Duodenal mucosa (tissue), 2 donors: ENCODE data around the gene TMED10.

Experiments used
- H3K27ac ChIP-seq: one replicate; pipeline ENCODE4 v1.7.0; 2013; ENCODE audit warnings: low read depth, low read length
- H3K27me3 ChIP-seq, 2 donors: one replicate each; pipeline ENCODE4 v1.7.0; 2013; ENCODE audit warnings: low read length in 2 of 2, control low read depth in 1 of 2; ENCODE audit not compliant: insufficient read depth in 2 of 2, control insufficient read depth in 1 of 2
- H3K36me3 ChIP-seq, 2 donors: one replicate each; pipeline ENCODE4 v1.7.0; 2013; ENCODE audit warnings: low read length in 2 of 2, control low read depth in 1 of 2; ENCODE audit not compliant: insufficient read depth in 2 of 2, control insufficient read depth in 1 of 2
- H3K4me1 ChIP-seq, 2 donors: one replicate each; pipeline ENCODE4 v1.7.0; 2013; ENCODE audit warnings: low read length in 2 of 2, control low read depth in 1 of 2; ENCODE audit not compliant: insufficient read depth in 2 of 2, control insufficient read depth in 1 of 2
- H3K4me3 ChIP-seq, 2 donors: one replicate each; pipeline ENCODE4 v1.7.0; 2013; ENCODE audit warnings: low read length in 2 of 2, low read depth in 1 of 2
- H3K9ac ChIP-seq, 2 donors: one replicate each; pipeline ENCODE4 v1.7.0; 2013; ENCODE audit warnings: low read length in 2 of 2, low read depth in 1 of 2
- H3K9me3 ChIP-seq, 2 donors: one replicate each; pipeline ENCODE4 v1.7.0; 2013; ENCODE audit warnings: low read length in 2 of 2, control low read depth in 1 of 2; ENCODE audit not compliant: control insufficient read depth in 1 of 2

TMED10 gene

GRCh38 chr14:75096959-75097358 is 79.5 kb downstream of the TMED10 start:
- Histone ChIP-seq H3K9me3 (no peaks in the 10 kb centered on the region), H3K27ac (no peak overlapping the region), H3K4me1 (peaks cover 7 to 18% of the 10 kb centered on the region in 2 donors), H3K27me3 (no peaks in the 10 kb centered on the region), H3K4me3 (no peak overlapping the region), H3K36me3 (peaks cover 29 to 73% of the 10 kb centered on the region in 2 donors), H3K9ac (no peak overlapping the region)

- Histone ChIP-seq H3K9me3 (no peaks in the 10 kb centered on the region), H3K27ac (no peak overlapping the region), H3K4me3 (no peak overlapping the region), H3K4me1 (peaks cover 7 to 18% of the 10 kb centered on the region in 2 donors), H3K27me3 (no peaks in the 10 kb centered on the region), H3K9ac (no peak overlapping the region), H3K36me3 (peaks cover 25 to 67% of the 10 kb centered on the region in 2 donors)
Observed at GRCh38 chr14:75095690-75096089, 80.7 kb downstream of the TMED10 start.

- Histone ChIP-seq H3K9me3 (no peaks in the 10 kb centered on the region), H3K9ac (no peak overlapping the region), H3K4me1 (peaks cover 7 to 18% of the 10 kb centered on the region in 2 donors), H3K36me3 (peaks cover 25 to 71% of the 10 kb centered on the region in 2 donors), H3K27me3 (no peaks in the 10 kb centered on the region), H3K27ac (no peak overlapping the region), H3K4me3 (no peak overlapping the region)
Observed at GRCh38 chr14:75094896-75095295, 81.5 kb downstream of the TMED10 start.

GRCh38 chr14:75092698-75093097 is 83.7 kb downstream of the TMED10 start:
- Histone ChIP-seq H3K36me3 (peaks cover 25 to 67% of the 10 kb centered on the region in 2 donors), H3K27ac (no peak overlapping the region), H3K9me3 (no peaks in the 10 kb centered on the region), H3K4me1 (peaks cover 0 to 4% of the 10 kb centered on the region in 2 donors), H3K27me3 (no peaks in the 10 kb centered on the region), H3K9ac (no peak overlapping the region), H3K4me3 (no peak overlapping the region)

GRCh38 chr14:75091251-75091650 is 85.2 kb downstream of the TMED10 start:
- no peak overlapping the region for H3K9ac ChIP-seq
- H3K36me3 ChIP-seq: peaks cover 24 to 69% of the 10 kb centered on the region in 2 donors
- no peaks in the 10 kb centered on the region for H3K4me1 ChIP-seq
- H3K4me3 ChIP-seq: no peak overlapping the region
- H3K27ac ChIP-seq: no peak overlapping the region
- no peaks in the 10 kb centered on the region for H3K9me3 ChIP-seq
- no peaks in the 10 kb centered on the region for H3K27me3 ChIP-seq

- Histone ChIP-seq H3K4me3 (no peak overlapping the region), H3K9ac (no peak overlapping the region), H3K27me3 (no peaks in the 10 kb centered on the region), H3K9me3 (no peaks in the 10 kb centered on the region), H3K36me3 (peaks cover 27 to 68% of the 10 kb centered on the region in 2 donors), H3K4me1 (no peaks in the 10 kb centered on the region), H3K27ac (no peak overlapping the region)
Observed at GRCh38 chr14:75090353-75090752, 86.1 kb downstream of the TMED10 start.

- Histone ChIP-seq H3K9me3 (no peaks in the 10 kb centered on the region), H3K9ac (no peak overlapping the region), H3K27me3 (no peaks in the 10 kb centered on the region), H3K27ac (no peak overlapping the region), H3K36me3 (peaks cover 26 to 67% of the 10 kb centered on the region in 2 donors), H3K4me1 (no peaks in the 10 kb centered on the region), H3K4me3 (no peak overlapping the region)
Observed at GRCh38 chr14:75088566-75089373, 87.6 kb downstream of the TMED10 start.

GRCh38 chr14:75088153-75088552 is 88.3 kb downstream of the TMED10 start:
- no peaks in the 10 kb centered on the region for H3K27me3 ChIP-seq
- H3K4me1 ChIP-seq: no peaks in the 10 kb centered on the region
- no peak overlapping the region for H3K4me3 ChIP-seq
- no peak overlapping the region for H3K27ac ChIP-seq
- no peak overlapping the region for H3K9ac ChIP-seq
- H3K9me3 ChIP-seq: no peaks in the 10 kb centered on the region
- H3K36me3 ChIP-seq: peaks cover 32 to 70% of the 10 kb centered on the region in 2 donors

GRCh38 chr14:75084513-75084912 is 91.9 kb downstream of the TMED10 start:
- Histone ChIP-seq H3K4me3 (no peak overlapping the region), H3K9ac (no peak overlapping the region), H3K4me1 (no peaks in the 10 kb centered on the region), H3K27me3 (no peaks in the 10 kb centered on the region), H3K9me3 (no peaks in the 10 kb centered on the region), H3K36me3 (peaks cover 35 to 63% of the 10 kb centered on the region in 2 donors), H3K27ac (no peak overlapping the region)

- H3K4me3 ChIP-seq: no peak overlapping the region
- H3K9ac ChIP-seq: no peak overlapping the region
- no peaks in the 10 kb centered on the region for H3K9me3 ChIP-seq
- H3K27ac ChIP-seq: no peak overlapping the region
- H3K27me3 ChIP-seq: no peaks in the 10 kb centered on the region
- H3K36me3 ChIP-seq: peaks cover 35 to 59% of the 10 kb centered on the region in 2 donors
- H3K4me1 ChIP-seq: no peaks in the 10 kb centered on the region
Observed at GRCh38 chr14:75083271-75083670, 93.1 kb downstream of the TMED10 start.
